ENCODE measurements around the gene PPIL6. TPM values are rescaled to one million over a fixed set of nuclear protein-coding genes. Genes with fewer than 3 reads are reported as not detected.
A peak's percentile ranks its signal among the peaks of the same experiment; 100 is the strongest.

The PPIL6 gene
- total RNA-seq, 1 donor from 2014 or later, result 10.9 TPM

- no peak for DNase-seq
Measured at GRCh38 chr6:109360791-109361190, 79.6 kb downstream of the PPIL6 start.

- no peak for DNase-seq
Measured at GRCh38 chr6:109360281-109360680, 80.1 kb downstream of the PPIL6 start.

- no peak for DNase-seq
Measured at GRCh38 chr6:109359248-109359647, 81.2 kb downstream of the PPIL6 start.

GRCh38 chr6:109358204-109358603, 82.2 kb downstream of the PPIL6 start:
- DNase-seq, result no peak

- DNase-seq, result no peak
Measured at GRCh38 chr6:109356237-109356636, 84.2 kb downstream of the PPIL6 start.

GRCh38 chr6:109351231-109352130, 88.9 kb downstream of the PPIL6 start:
- DNase-seq, result no peak

GRCh38 chr6:109349419-109349987, 90.9 kb downstream of the PPIL6 start:
- DNase-seq, result peak; percentile 50

- DNase-seq, result no peak
Measured at GRCh38 chr6:109348226-109348625, 92.2 kb downstream of the PPIL6 start.

- DNase-seq, result no peak
Measured at GRCh38 chr6:109347779-109348178, 92.6 kb downstream of the PPIL6 start.

GRCh38 chr6:109345986-109346385, 94.4 kb downstream of the PPIL6 start:
- DNase-seq, result no peak

GRCh38 chr6:109344226-109344625, 96.2 kb downstream of the PPIL6 start:
- peak; percentile 18 for DNase-seq

GRCh38 chr6:109343518-109343917, 96.9 kb downstream of the PPIL6 start:
- peak; percentile 22 for DNase-seq

- peak; percentile 89 for DNase-seq
Measured at GRCh38 chr6:109342911-109343310, 97.5 kb downstream of the PPIL6 start.

- DNase-seq, result no peak
Measured at GRCh38 chr6:109342506-109342905, 97.9 kb downstream of the PPIL6 start.

GRCh38 chr6:109340811-109341210, 99.6 kb downstream of the PPIL6 start:
- DNase-seq, result peak; percentile 73

Other genes with a start within 250 kb of the PPIL6 start
- gene CD164, start 58.2 kb downstream of the PPIL6 start, total RNA-seq, result 203 TPM
- 6.2 TPM for gene SMPD2, start 96 bp upstream of the PPIL6 start, total RNA-seq
- 35.8 TPM for gene MICAL1, start 15.1 kb upstream of the PPIL6 start, total RNA-seq
- gene ZBTB24, start 42.6 kb upstream of the PPIL6 start, total RNA-seq, result 11.2 TPM